ENCODE results near the gene ATMIN.

Gene ATMIN

GRCh38 chr16:81070979-81071378 lies 35.3 kb downstream of the ATMIN start:
- DNase-seq (ENCODE audit: low spot score), result no peak

- DNase-seq (ENCODE audit: low spot score), result no peak
These were observed 36.2 kb downstream of the ATMIN start for GRCh38 chr16:81071805-81072204.

- no peak for DNase-seq (ENCODE audit: low spot score)
These were observed 38.1 kb downstream of the ATMIN start for GRCh38 chr16:81073560-81074330.

GRCh38 chr16:81076566-81077075 lies 41.0 kb downstream of the ATMIN start:
- peak; percentile 72 for DNase-seq (ENCODE audit: low spot score)

- peak; percentile 89 for DNase-seq (ENCODE audit: low spot score)
These were observed 41.7 kb downstream of the ATMIN start, which contains the start of gene C16orf46 for GRCh38 chr16:81077076-81077940. C16orf46 (minus strand) TSS chr16:81077238; CDS start chr16:81063955, 13,283 bp downstream.

- DNase-seq (ENCODE audit: low spot score), result no peak
These were observed 44.6 kb downstream of the ATMIN start for GRCh38 chr16:81080233-81080632.

GRCh38 chr16:81081014-81081413 lies 45.4 kb downstream of the ATMIN start:
- no peak for DNase-seq (ENCODE audit: low spot score)

GRCh38 chr16:81088836-81089235 lies 53.2 kb downstream of the ATMIN start:
- no peak for DNase-seq (ENCODE audit: low spot score)

- no peak for DNase-seq (ENCODE audit: low spot score)
These were observed 59.2 kb downstream of the ATMIN start for GRCh38 chr16:81094771-81095251.

- DNase-seq (ENCODE audit: low spot score), result peak; percentile 23
These were observed 60.0 kb downstream of the ATMIN start for GRCh38 chr16:81095653-81095952.

- DNase-seq (ENCODE audit: low spot score), result peak; percentile 97
These were observed 60.5 kb downstream of the ATMIN start, which contains the start of gene GCSH for GRCh38 chr16:81095953-81096714. GCSH (minus strand) TSS chr16:81096395; CDS start chr16:81096278, 117 bp downstream.

- no peak for DNase-seq (ENCODE audit: low spot score)
These were observed 61.1 kb downstream of the ATMIN start for GRCh38 chr16:81096715-81097208.
